H1 (cell line): ENCODE data around the gene GRID2. TPM values are rescaled to one million over a fixed set of nuclear protein-coding genes. Genes with fewer than 3 reads are reported as not detected.

Experiments
- EZH2 ChIP-seq: fragments of 200-600 bp; sonication (generic); IDR thresholded peaks from 2 replicates; pipeline ENCODE4 v1.7.1; 2012; ENCODE audit warnings: low read depth, mild to moderate bottlenecking, moderate library complexity, low read length, inconsistent platforms; ENCODE audit not compliant: severe bottlenecking
- polyA plus RNA-seq, 7 experiments: library from polyadenylated mRNA; depleted of rRNA in 3 of 7; stranded (reverse) in 5 of 7; unstranded in 2 of 7; fragments of >200 nt in 5 of 7; fragments of 200-250 nt in 2 of 7; gene quantifications; 1 replicate in 5 of 7; 2 replicates in 1 of 7; 4 replicates in 1 of 7; pipeline versions ENCODE4 v1.2.1 to v1.2.3, GENCODE V29; 2011 to 2013; ENCODE audit warnings: missing spikeins in 2 of 7, mixed read lengths in 2 of 7
- total RNA-seq: library from RNA; stranded (reverse); fragmentation: NEBNext Ultra II Directional; extraction: Animal tissue kit (Norgen Biotek cat#: 25700); gene quantifications from 2 replicates; pipeline ENCODE4 v1.2.1, GENCODE V29; 2021

Gene GRID2
- total and polyA plus RNA-seq, 2 of the 8 experiments (the other 6 are each of a cell fraction or from before 2014, with no cell fraction given): 31.1 to 81.9 TPM

DNA sequence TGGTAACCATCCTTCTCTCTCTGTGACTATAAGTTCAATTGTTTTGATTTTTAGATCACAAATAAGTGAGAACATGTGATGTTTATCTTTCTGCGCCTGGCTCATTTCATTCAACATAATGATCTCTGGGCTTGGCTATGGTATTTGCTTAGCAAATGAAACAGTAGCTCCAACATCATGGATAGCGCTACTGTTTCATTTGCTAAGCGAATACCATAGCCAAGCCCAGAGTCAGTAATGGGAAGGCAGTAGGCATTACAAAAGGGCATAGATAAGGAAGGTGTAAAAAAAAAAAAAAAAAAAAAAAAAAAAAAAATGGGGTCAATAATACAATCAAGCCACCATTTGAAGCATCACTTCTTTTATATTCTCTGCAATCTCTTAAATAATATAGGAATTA, 1055.8 kb downstream of the GRID2 start (continued):
- no peak for TF ChIP-seq EZH2
